PC-9 (cell line): ENCODE measurements around the gene GALR2. TPM values are rescaled to one million over a fixed set of nuclear protein-coding genes. Genes with fewer than 3 reads are reported as not detected.

Source experiments
- BruUV-seq: library from RNA; stranded (reverse); fragments of 400-500 nt; replicated peaks from 2 replicates; lab custom pipeline; 2021; lab: Mats Ljungman, UMichigan
- CTCF ChIA-PET: fragments of 300-600 bp; sonication (Branson Sonifier 250); formaldehyde crosslinking; loops from one replicate; lab custom pipeline; 2022; ENCODE audit warnings: antibody characterized with exemption; lab: Charles Lee
- POLR2A ChIA-PET: fragments of 300-600 bp; sonication (Branson Sonifier 250); formaldehyde crosslinking; loops from one replicate; lab custom pipeline; 2022; ENCODE audit warnings: antibody characterized with exemption; ENCODE audit not compliant: unreplicated experiment; lab: Charles Lee
- DNase-seq, 2 experiments: peaks; one replicate each; pipeline versions ENCODE4 v3.0.0 to v3.0.0-alpha.2; 2015 to 2022; ENCODE audit warnings: mixed read lengths in 1 of 2
- H2AFZ ChIP-seq: fragments of 200-600 bp; sonication (generic); 2 replicates; pipeline ENCODE4 v1.8.1; 2017; ENCODE audit warnings: antibody characterized with exemption
- H3F3A ChIP-seq: fragments of 200-600 bp; sonication (generic); 2 replicates; pipeline ENCODE4 v1.8.1; 2017; ENCODE audit warnings: antibody characterized with exemption, mild to moderate bottlenecking, low read depth; ENCODE audit not compliant: insufficient read depth
- H3K27ac ChIP-seq: fragments of 200-600 bp; sonication (generic); 2 replicates; pipeline ENCODE4 v1.6.1; 2016; ENCODE audit warnings: mixed run types
- H3K27me3 ChIP-seq: fragments of 200-600 bp; sonication (generic); 2 replicates; pipeline ENCODE4 v1.6.1; 2016; ENCODE audit warnings: low read depth, mixed run types; ENCODE audit not compliant: insufficient read depth
- H3K36me3 ChIP-seq: fragments of 200-600 bp; sonication (generic); 2 replicates; pipeline ENCODE4 v1.6.1; 2016; ENCODE audit warnings: low read depth, mixed run types
- H3K4me1 ChIP-seq: fragments of 200-600 bp; sonication (generic); replicated peaks from 2 replicates; pipeline ENCODE4 v1.6.1; 2016; ENCODE audit warnings: mixed run types; ENCODE audit not compliant: insufficient read depth
- H3K4me2 ChIP-seq: fragments of 200-600 bp; sonication (generic); 2 replicates; pipeline ENCODE4 v1.6.1; 2017; ENCODE audit warnings: mixed run types
- H3K4me3 ChIP-seq: fragments of 200-600 bp; sonication (generic); 2 replicates; pipeline ENCODE4 v1.6.1; 2016; ENCODE audit warnings: mixed run types
- H3K79me2 ChIP-seq: fragments of 200-600 bp; sonication (generic); 2 replicates; pipeline ENCODE4 v1.6.1; 2017; ENCODE audit warnings: low read depth, mixed run types
- H3K9me2 ChIP-seq: fragments of 200-600 bp; sonication (generic); 2 replicates; pipeline ENCODE4 v1.8.1; 2017; ENCODE audit warnings: mild to moderate bottlenecking; ENCODE audit not compliant: insufficient read depth
- H3K9me3 ChIP-seq: fragments of 200-600 bp; sonication (generic); 2 replicates; pipeline ENCODE4 v1.8.1; 2016; ENCODE audit warnings: low read depth; ENCODE audit not compliant: insufficient read depth
- H4K20me1 ChIP-seq: fragments of 200-600 bp; sonication (generic); 2 replicates; pipeline ENCODE4 v1.8.1; 2017; ENCODE audit not compliant: insufficient read depth
- EZH2 ChIP-seq: fragments of 200-600 bp; sonication (generic); IDR thresholded peaks from 2 replicates; pipeline ENCODE4 v1.8.0; 2017; ENCODE audit warnings: antibody characterized with exemption, low read depth
- intact Hi-C: fragments of 100-400 bp; cut with micrococcal nuclease; formaldehyde crosslinking; loops from one replicate; pipeline ENCODE4 v1.10.0; 2022; ENCODE audit not compliant: unreplicated experiment
- total RNA-seq: library from RNA; stranded (reverse); gene quantifications from 2 replicates; pipeline ENCODE4 v1.2.3, GENCODE V29; 2021
- TF ChIP-seq, protein P1 (sequence below): fragments of 200-600 bp; sonication (generic); conservative IDR thresholded peaks from 2 replicates; pipeline ENCODE4 v1.6.1; 2017; ENCODE audit warnings: mixed run types, antibody characterized with exemption, mild to moderate bottlenecking, moderate library complexity

Gene GALR2
- total RNA-seq, 1 experiment from 2014 or later: 3.0 TPM

DNA sequence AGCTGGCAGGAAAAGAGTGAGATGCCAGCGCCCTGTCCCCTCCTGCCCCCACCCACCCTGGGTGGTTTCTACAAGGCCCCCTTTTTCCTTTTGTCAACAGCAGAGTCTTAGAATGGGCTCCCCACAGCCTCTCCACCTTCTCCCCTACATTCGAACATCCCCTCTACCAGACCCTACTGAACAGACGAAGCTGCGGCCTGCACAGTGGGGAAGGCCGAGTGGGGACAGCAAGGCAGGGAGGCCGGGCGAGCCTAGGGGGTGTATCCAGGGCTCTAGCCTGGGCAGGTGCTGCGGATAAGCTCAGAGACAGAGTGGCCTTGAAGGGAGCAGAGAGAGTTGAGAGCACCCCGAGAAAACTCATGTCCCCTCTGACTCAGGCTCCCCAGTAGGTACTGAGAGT, 11.8 kb downstream of the GALR2 start:
- H3K4me1 ChIP-seq: no peaks in the 10 kb centered on the region
- intact Hi-C loops: no loop called here
- H3K79me2 ChIP-seq: no peaks in the 10 kb centered on the region
- no peak for TF ChIP-seq EZH2
- TF ChIP-seq, protein P1, sequence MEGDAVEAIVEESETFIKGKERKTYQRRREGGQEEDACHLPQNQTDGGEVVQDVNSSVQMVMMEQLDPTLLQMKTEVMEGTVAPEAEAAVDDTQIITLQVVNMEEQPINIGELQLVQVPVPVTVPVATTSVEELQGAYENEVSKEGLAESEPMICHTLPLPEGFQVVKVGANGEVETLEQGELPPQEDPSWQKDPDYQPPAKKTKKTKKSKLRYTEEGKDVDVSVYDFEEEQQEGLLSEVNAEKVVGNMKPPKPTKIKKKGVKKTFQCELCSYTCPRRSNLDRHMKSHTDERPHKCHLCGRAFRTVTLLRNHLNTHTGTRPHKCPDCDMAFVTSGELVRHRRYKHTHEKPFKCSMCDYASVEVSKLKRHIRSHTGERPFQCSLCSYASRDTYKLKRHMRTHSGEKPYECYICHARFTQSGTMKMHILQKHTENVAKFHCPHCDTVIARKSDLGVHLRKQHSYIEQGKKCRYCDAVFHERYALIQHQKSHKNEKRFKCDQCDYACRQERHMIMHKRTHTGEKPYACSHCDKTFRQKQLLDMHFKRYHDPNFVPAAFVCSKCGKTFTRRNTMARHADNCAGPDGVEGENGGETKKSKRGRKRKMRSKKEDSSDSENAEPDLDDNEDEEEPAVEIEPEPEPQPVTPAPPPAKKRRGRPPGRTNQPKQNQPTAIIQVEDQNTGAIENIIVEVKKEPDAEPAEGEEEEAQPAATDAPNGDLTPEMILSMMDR: no peak
- H3K4me2 ChIP-seq: no peak overlapping the region
- no peak overlapping the region for H3K27ac ChIP-seq
- no peak overlapping the region for H2AFZ ChIP-seq
- no peak overlapping the region for H3K4me3 ChIP-seq
- no TSS peak for BruUV-seq
- H3K27me3 ChIP-seq: no peaks in the 10 kb centered on the region
- no peaks in the 10 kb centered on the region for H4K20me1 ChIP-seq
- H3F3A ChIP-seq: no peaks in the 10 kb centered on the region
- ChIA-PET CTCF (no interaction called here), POLR2A (no interaction called here)
- no peaks in the 10 kb centered on the region for H3K9me3 ChIP-seq
- no peaks in the 10 kb centered on the region for H3K9me2 ChIP-seq
- no peak for DNase-seq
- no peaks in the 10 kb centered on the region for H3K36me3 ChIP-seq

DNA sequence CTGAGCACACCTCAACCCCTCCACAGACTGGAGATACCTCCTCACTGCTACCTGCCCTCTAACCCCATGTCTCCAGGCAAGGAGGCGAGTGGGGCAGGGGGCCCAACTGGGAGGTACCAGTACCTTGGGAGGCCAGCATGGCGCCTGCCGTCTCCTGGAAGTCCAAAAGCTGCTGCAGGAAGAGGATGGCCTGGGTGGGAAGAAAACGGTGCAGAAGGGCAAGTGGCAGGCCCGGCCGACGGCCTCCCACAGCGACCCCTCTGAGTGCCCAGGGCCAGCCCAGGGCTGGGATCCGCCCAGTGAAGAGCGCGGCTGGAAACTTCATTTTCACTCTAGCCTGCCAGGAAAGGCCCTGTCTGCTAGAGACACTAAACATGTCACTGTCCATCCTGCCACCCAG, 12.9 kb downstream of the GALR2 start:
- Histone ChIP-seq H3K4me3 (no peak overlapping the region), H3K36me3 (no peaks in the 10 kb centered on the region), H3K4me1 (no peaks in the 10 kb centered on the region), H3K9me2 (no peaks in the 10 kb centered on the region), H4K20me1 (no peaks in the 10 kb centered on the region), H3K27ac (no peak overlapping the region), H3K4me2 (no peak overlapping the region), H3K9me3 (no peaks in the 10 kb centered on the region), H2AFZ (no peak overlapping the region), H3F3A (no peaks in the 10 kb centered on the region), H3K27me3 (no peaks in the 10 kb centered on the region), H3K79me2 (no peaks in the 10 kb centered on the region)
- ChIA-PET CTCF (no interaction called here), POLR2A (no interaction called here)
- TF ChIP-seq, protein P1: no peak
- no peak for DNase-seq
- intact Hi-C loops: no loop called here
- no TSS peak for BruUV-seq

DNA sequence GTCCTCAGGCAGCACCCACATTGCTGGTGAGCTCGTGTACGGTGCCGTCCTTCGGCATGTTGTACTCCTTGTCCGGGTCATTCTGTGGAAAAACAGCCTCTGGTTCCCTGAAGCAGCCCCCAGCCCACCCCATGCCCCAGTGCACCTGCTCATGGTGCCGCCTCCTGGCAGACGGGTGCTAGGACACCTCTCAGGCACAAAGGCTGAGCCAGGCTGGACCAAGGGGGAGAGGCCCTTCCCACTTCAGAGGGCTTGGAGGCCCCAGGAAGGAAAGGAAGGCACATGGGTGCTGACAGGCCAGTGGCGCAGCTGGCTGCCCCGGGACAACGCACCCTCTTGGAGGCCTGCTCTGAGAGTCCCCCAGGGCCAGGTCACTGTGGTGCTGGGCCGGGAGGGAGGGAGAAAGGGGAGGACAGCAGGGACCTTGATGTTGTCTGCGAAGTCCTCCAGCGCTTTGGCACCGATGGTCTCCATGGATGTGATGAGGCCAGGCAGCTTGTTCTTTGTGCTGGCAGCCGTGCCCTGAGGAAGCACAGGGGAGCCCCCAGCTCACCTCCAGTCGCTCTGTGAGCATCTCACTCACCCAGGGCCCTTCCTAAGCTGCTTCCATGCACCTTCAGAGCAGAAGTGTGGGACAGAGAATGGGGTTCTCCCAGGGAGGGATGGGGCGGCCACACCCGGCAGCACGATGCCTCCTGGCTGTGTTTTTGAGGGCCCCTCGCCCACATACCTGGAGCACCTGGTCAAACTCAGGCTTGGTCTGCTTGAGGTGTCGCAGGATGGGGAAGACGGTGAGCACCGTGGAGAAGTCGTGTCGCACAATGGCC, 13.7 kb downstream of the GALR2 start:
- no peaks in the 10 kb centered on the region for H3F3A ChIP-seq
- DNase-seq: no peak
- H2AFZ ChIP-seq: no peak overlapping the region
- H3K9me3 ChIP-seq: no peaks in the 10 kb centered on the region
- no TSS peak for BruUV-seq
- no peaks in the 10 kb centered on the region for H4K20me1 ChIP-seq
- H3K27me3 ChIP-seq: no peaks in the 10 kb centered on the region
- no peaks in the 10 kb centered on the region for H3K9me2 ChIP-seq
- H3K79me2 ChIP-seq: no peaks in the 10 kb centered on the region
- CTCF ChIA-PET: no interaction called here
- TF ChIP-seq, protein P1: no peak
- no peak for TF ChIP-seq EZH2
- no peak overlapping the region for H3K27ac ChIP-seq
- H3K4me2 ChIP-seq: no peak overlapping the region
- no peak overlapping the region for H3K4me3 ChIP-seq
- no peaks in the 10 kb centered on the region for H3K4me1 ChIP-seq
- H3K36me3 ChIP-seq: no peaks in the 10 kb centered on the region
- intact Hi-C loops: no loop called here
- POLR2A ChIA-PET: interaction anchor here (0.7 kb wide), 2 partner anchors 139 to 315 kb away, joined by 3 read pairs; no protein-coding TSS in a partner anchor
